ENCODE data around the gene ELP5. TPM values are rescaled to one million over a fixed set of nuclear protein-coding genes. Genes with fewer than 3 reads are reported as not detected.

ELP5 gene
- total and polyA plus RNA-seq, 2 donors (not counting 1 experiment from before 2014, with no cell fraction given): 48.0 to 69.9 TPM

DNA sequence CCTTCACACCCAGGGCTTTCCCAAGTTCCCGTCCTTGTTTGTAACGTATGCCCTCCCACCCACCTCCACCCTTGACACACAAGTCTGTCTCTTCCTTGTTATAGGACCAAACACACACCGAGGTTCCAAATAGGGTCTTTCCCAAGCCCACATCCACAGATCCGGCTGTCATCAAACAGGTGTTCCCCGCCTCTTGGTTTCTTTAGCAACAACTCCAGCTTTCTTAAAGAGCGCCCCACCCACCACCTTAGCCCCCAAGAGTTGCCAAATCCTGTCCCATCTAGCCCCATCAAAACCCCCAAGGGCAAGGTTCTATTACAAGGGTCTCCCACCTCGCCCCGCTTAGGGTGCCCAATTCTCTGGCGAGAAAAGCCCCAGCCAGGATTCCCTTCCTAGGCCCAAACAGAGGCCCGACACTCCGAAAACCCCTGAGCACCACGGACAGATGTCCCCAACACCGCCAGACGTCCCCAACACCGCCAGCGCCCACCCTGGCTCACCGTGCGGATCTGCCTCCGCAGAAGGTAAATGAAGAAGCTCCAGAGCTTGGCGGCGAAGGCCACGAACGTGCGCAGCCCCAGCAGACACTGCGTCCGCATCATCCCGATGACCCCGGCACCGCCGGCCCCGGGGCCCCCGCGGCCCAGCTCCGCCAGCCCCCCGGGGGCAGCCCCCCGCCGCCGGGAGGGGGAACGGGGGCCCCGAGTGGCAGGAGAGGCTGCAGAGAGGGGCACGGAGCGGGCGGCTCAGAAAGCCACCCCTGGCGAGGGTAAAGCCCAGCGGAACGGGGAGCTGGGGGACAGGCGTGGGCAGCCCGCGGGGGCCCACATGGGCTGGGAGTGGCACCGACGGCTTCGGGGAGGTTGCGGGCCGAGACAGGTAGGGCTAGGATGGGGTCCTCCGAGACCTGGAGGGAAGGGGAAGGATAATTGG lies 1.1 kb upstream of the ELP5 start:
- no peak for ATAC-seq (ENCODE audit: low read depth)

More for the DNA sequence above, 1.1 kb upstream of the ELP5 start:
- H3K9me3 ChIP-seq (ENCODE audit: control extremely low read depth in 1 of 3, control insufficient read depth in 2 of 3, insufficient read depth in 1 of 3, low read length in 2 of 3): no peaks in the 10 kb centered on the region
- peak overlapping the region; percentile 78 to 100 for H3K27ac ChIP-seq (ENCODE audit: low read length in 2 of 2)
- peak; percentile 69 for DNase-seq
- peak overlapping the region; percentile 94 for H3K27ac Mint-ChIP-seq
- peaks cover 18% of the 10 kb centered on the region for H4K20me1 ChIP-seq (ENCODE audit: control insufficient read depth, insufficient read depth, low read length, poor library complexity, severe bottlenecking)
- H3K4me1 Mint-ChIP-seq: peaks cover 44% of the 10 kb centered on the region
- peak overlapping the region; percentile 94 for H3K9ac ChIP-seq (ENCODE audit: low read length)
- no peaks in the 10 kb centered on the region for H3K27me3 ChIP-seq (replicated peaks in 1 of 4; ENCODE audit: control extremely low read depth in 1 of 4, control insufficient read depth in 3 of 4, insufficient read depth in 4 of 4, low read length in 3 of 4)
- ChIA-PET POLR2A (interaction anchor here (0.5 to 3.6 kb wide), 10 partner anchors 9 to 946 kb away, joined by 3 to 26 read pairs (median 3); partner anchors contain the start of genes ACADVL, ACAP1, DLG4 and GABARAP), CTCF (interaction anchor here (0.8 to 1.6 kb wide), 4 partner anchors 9 to 45 kb away, joined by 3 to 6 read pairs (median 4); partner anchors contain the start of genes GABARAP and PHF23)
- 1% methylated on average over 45 of the region's 55 CpGs for WGBS (ENCODE audit: insufficient coverage)
- H3K4me3 ChIP-seq (ENCODE audit: control extremely low read depth in 1 of 5, extremely low read depth in 1 of 5, insufficient read depth in 1 of 5, low read depth in 2 of 5, low read length in 4 of 5): peak overlapping the region; percentile 39 to 90 (median 78)
- TF ChIP-seq EZH2 (IDR thresholded peaks at IDR 0.05; ENCODE audit: borderline replicate concordance, insufficient read depth, low read depth, low read length, poor library complexity, severe bottlenecking) (no peak), CTCF (IDR thresholded peaks at IDR 0.05) (no peak)
- peaks cover 30 to 33% of the 10 kb centered on the region in 2 donors for H3K4me1 ChIP-seq (ENCODE audit: control insufficient read depth in 2 of 2, insufficient read depth in 2 of 2, low read length in 2 of 2)
- H3K36me3 ChIP-seq (replicated peaks in 1 of 2; ENCODE audit: control extremely low read depth in 1 of 2, control insufficient read depth in 1 of 2, extremely low read depth in 1 of 2, insufficient read depth in 2 of 2, low read length in 1 of 2): peaks cover 11 to 34% of the 10 kb centered on the region in 2 experiments
- H2AFZ ChIP-seq (ENCODE audit: insufficient read depth, low read depth, low read length, poor library complexity, severe bottlenecking): peak overlapping the region; percentile 86
- H3K4me2 ChIP-seq (replicated peaks; ENCODE audit: low read depth, low read length, poor library complexity, severe bottlenecking): peak overlapping the region; percentile 99
- intact Hi-C loops (cut with micrococcal nuclease): loop anchor here (5.0 kb wide), 2 partner anchors 436 to 606 kb away; partner anchors contain the start of genes CYB5D1, NAA38, TMEM88 and TP53
- peak overlapping the region; percentile 98 for H3K4me3 Mint-ChIP-seq
- H3K79me2 ChIP-seq (ENCODE audit: control insufficient read depth, insufficient read depth, low read length): peaks cover 64% of the 10 kb centered on the region
- H3K9me3 Mint-ChIP-seq (ENCODE audit: insufficient read depth): no peaks in the 10 kb centered on the region
- no peaks in the 10 kb centered on the region for H3K27me3 Mint-ChIP-seq

Measured in B cell (primary cell).